ENCODE results near the gene CDKN2A.

CDKN2A gene

DNA sequence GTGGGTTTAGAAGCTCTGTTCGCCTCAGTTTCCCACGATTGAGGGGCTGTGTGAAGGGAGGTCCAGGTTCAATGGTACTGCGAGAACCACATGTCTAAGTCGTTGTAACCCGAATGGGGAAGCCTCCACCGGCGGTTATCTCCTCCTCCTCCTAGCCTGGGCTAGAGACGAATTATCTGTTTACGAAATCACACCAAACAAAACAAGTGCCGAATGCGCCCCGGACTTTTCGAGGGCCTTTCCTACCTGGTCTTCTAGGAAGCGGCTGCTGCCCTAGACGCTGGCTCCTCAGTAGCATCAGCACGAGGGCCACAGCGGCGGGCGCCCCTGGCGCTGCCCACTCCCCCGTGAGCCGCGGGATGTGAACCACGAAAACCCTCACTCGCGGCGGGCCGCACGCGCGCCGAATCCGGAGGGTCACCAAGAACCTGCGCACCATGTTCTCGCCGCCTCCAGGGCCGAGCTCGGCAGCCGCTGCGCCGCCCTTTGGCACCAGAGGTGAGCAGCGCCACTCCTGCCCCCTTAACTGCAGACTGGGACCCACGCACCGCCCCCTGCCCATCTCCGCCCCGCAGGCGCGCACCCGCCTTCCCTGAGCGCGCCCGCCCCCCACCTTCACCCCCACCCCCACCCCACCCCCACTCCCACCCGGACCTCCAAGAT, at the start of gene CDKN2A:
TSS of gene CDKN2A (minus strand) at position 500 of the 663 bp plus-strand sequence.
- DNase-seq (ENCODE audit: low read depth), result peak; percentile 83

DNA sequence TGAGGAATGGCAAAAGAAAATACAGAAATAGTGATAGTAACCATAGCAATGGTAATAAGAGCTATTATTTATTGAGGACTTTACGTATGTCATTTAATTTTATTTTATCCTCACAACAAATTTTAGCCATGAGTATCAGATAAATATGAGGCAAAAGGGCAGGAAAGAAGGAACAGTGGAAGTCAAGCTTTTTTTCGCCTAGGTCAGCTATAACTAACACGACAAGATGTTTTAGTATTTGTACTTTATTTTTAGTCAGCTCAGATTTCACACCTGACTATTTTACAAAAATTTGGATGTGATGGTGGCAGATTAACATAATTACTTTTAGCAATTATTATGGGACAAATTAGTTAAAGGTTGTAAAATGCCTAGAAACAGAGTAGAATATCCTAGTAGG, 49.7 kb upstream of the CDKN2A start:
- no peak for DNase-seq (ENCODE audit: low read depth)

DNA sequence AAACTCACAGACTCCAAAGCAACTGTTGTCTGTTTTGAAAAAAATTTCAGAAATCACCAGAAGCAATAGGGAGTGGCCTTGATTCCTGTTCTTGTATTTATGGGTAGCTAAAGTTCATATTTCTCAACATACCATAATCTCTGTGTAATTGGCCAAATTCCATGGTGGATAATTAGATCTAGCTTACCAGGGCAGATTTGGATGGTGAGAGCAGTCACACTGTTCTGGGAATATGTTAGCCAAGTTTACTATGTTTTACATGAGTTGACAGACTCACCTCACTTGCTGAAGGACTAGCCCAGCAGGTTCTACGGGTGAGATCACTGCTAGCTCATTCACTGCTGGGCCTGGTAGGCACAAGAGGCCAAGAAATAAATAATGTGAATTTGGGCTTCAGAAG, 47.6 kb upstream of the CDKN2A start:
- peak; percentile 50 for DNase-seq (ENCODE audit: low read depth)

DNA sequence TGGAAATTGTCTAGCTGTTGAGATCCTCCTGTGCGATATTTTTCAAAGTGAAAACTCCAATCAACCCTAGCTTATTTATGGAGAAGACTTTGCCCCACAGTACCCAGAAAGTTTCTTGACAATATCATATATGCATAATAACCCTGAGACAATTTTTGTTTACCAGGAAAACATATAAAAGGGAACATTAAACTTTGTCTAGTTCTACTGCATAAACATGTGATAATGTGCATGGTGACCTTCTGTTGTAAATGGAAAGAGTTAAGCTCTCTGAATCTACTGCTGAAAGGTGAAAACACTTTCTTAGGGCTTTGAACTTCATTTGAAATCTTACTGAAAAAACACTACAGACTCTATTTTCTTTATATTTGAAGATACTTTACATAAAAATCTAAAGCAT, 47.2 kb upstream of the CDKN2A start:
- DNase-seq (ENCODE audit: low read depth), result no peak

DNA sequence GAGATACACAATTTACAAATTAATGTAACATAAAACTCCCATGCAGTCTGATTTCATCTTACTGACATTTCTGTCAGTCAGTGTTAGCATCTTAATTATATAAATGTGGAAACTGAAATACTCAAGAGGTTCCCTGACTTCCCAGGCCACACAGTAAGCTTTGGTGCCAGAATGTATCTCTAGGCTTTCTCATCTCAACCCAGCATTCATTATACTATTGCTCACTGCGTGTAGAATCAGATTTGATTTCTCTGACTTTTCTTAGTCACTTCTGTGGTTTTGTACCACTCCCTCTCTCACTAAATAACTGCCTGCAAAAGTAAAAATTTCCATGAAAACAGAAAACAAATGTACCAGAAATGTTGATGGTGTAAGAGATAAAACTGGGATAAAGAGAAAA, 46.6 kb upstream of the CDKN2A start:
- peak; percentile 90 for DNase-seq (ENCODE audit: low read depth)

DNA sequence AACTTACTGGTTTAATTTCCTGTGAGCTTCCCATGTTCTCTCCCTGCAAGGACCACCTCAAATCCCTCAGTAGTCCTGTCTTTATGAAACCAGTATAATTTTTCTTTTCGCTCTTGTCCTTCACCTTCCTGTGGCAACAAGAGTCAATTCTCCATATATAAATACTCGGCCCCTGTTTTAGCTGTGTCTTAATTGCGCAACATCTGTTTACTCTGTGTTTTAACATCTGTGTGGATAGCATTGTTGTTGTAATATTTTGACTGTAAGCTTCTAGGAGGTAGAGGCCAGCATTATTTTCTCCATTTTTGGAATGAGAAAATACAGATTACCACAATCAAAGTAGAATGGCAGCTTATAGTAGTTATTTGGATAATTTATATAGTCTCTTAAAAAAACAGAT, 45.1 kb upstream of the CDKN2A start:
- DNase-seq (ENCODE audit: low read depth), result no peak

DNA sequence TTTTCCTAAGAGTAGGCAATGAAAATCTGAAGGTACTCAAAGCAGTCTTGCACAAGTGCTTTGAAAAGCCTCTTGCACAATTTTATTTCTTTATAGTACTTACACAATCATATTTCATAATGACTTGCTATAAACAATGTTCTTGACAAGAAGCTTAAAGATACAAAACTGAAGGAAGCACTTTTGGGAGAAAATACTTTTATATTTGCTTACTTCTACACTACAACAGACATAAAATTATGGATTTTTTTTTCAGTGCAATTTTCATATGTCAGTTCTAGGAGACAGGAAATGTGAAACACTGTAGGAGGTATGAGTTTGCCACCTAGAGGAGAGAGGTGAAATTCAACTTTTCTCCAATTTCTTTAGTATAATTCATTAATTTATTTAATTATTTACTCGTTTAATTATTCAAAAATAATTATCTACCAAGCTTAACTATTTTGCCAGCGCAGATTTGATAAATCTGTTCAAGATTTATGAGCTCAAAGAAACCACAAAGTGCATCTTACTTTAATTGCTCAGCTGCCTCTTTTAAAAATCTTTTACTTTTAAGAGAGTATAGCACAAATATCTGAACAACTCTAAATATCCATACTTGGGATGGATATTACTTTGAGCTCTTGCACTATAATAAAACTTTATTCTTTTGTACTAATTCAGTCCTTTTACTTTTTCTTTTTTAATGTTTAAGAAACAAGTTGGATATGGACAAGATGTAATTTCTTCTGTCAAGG, 43.9 kb upstream of the CDKN2A start:
- peak; percentile 77 for DNase-seq (ENCODE audit: low read depth)

DNA sequence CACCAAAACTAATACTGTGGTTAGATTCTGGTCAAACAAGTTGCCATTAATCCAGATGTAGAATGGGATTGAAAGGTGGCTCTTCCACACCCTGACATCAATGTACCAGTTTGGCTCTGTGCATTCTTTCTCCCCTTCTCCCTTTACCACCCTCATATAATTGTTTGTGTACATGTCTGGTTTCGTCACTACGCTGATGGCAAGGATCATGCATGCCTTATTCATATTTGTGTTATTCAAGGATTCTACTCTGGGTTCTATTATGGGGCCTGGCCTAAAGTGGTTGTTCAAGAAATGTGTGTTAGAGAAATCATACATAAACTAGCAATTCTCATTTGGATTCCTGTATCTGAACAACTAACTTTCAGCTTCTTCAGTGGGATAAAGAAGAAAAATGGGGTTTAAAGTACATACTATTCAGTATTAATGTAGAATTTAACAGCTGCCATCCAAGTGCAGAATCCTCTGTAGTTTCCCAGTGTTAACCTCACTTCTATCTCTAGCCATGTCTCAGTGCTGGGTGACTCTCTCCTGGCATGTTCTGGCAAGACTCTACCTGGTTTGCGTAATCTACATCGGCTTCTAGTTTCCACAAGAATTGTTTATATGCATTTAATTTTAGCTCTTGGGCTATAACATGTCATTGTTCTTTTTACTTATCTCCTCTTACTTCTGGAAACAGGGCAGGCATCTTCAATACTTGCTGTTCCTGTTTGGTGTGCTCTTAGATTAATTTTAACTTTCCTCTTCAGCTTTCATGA, 42.9 kb upstream of the CDKN2A start:
- DNase-seq (ENCODE audit: low read depth), result no peak

DNA sequence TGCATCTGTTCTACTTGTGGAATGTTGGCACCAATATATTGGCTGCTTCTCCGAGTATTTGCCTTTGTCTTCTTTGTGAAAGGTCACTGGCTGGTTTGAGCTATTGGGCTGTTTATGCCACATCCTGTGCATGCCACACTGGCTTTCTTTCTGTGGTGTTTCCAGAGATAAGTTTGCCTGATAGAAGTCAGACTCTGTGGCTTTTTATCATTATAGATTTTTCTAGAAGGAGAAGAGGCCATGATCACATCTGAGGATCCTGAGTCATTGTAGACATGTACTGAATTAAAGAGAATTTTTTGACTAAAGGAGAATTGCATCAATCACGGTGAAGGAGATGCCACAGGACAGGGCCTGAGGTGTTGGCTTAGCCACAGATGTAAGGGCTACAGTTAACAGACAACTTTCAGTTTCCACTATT, 41.4 kb upstream of the CDKN2A start:
- DNase-seq (ENCODE audit: low read depth), result no peak

DNA sequence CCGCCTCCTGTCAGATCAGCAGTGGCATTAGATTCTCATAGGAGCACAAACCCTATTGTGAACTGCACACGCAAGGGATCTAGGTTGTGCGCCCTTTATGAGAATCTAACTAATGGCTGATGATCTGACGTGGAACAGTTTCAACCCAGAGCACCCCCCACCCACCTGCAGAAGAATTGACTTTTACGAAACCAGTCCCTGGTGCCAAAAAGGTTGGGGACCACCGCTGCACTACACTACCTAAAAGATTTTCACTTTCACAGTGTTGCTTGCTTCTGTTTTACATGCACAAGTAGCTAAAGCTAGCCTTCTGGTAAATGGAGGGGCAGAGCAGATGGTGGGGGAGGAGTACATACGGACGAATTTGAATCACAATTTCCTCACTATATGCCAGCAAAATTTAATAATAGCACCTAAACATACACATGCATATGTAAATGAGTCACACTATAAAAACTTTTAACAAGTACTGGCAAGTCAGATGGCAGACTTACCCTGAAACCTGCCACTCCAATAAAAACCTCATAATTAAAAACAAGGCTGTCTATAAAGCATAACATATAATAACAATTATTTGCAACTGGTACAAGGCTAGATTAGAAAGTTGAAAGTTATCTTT, 38.9 kb upstream of the CDKN2A start:
- no peak for DNase-seq (ENCODE audit: low read depth)

DNA sequence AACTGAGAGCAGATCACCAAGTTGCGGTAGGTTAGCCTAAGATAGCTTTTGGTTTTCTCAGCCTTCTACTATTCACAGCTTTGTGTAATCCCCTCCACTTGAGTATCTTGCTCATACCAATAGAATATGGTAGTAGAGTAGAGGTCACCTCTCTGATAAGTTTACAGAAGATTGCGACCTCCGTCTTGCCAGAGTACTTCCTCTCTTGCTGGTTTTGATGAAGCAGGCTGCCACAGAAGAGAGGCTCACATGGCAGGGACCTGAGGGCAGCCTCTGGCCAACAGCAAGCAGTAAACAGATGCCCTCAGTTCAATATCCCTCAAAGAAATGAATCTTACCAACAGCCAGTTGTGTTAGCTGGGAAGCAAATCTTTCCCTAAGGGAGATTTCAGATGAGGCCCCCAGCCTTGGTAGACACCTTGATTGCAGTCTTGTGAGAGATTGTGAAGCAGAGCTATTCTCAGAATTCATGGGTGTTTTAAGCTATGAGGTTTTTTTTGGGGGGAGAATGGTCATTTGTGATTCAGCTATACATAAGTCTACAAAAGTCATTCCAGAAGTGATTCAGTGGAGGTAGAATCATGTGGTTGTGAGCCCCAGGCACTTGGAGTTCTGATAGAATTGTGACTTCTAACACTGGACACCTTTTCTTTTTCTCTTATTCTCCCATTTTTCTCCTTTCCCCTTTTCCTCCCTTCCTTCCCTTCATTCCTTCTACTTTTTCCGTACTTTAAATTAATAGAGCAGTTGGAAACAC, 37.6 kb upstream of the CDKN2A start:
- DNase-seq (ENCODE audit: low read depth), result peak; percentile 68

DNA sequence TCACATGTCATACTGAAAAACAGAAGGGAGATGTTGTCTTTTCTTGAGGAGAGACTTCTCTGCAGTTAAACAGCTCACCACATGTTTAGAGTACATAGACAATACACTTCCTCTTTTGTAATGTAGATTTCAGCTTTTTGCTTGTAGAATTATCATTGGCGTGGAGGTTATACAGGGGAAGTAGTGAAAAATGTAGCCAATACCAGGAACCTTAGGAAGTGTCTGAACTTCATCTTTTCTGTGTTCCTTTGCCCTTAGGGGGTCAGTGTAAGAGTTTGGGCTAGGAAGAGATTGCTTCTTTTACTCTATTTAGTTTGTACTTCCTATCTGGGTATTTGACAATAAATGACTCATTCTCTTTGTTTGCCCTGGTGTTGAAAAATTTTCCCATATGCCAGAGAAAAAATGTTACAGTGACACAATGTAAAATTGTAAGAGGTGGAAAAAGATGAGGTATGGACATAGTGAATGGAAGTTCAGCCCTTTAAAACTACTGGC, 36.0 kb upstream of the CDKN2A start:
- DNase-seq (ENCODE audit: low read depth), result peak; percentile 88

DNA sequence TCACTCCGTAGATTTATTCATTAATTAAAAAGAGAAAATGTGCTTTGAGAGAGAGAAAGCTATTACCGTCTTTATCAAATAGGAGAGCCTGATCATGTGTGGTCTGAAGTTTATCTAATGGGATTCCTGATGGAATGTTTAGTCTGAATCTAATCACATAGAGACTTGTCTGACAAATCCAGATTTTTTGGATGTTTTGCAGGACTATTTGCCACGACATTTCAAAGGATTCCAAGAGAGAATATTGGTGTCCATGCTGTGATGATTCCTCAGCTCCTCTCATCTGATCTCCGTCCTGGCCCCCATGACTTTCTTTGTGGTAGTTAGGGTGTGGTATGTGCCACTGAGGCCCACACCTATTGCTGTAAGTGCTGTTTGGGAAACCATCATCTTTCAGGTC, 35.0 kb upstream of the CDKN2A start:
- no peak for DNase-seq (ENCODE audit: low read depth)

DNA sequence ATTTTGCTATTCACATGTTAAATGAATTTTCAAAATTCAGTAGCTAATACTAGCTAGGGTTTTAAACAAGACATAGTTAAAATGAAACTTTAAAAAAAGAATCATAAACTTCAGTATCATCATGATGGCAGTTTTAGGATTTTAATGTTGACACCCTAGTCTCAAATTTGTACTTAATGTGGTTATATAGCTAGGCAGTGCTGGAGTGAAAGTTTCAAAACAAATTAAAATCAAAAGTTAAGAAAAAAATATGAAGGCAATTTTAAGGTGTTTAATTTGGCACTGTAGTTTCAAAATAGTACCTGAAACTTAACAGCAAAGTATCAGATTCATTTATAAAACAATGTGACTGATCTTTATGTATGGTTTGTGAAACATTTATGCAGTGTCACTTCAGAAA, 34.2 kb upstream of the CDKN2A start:
- no peak for DNase-seq (ENCODE audit: low read depth)

DNA sequence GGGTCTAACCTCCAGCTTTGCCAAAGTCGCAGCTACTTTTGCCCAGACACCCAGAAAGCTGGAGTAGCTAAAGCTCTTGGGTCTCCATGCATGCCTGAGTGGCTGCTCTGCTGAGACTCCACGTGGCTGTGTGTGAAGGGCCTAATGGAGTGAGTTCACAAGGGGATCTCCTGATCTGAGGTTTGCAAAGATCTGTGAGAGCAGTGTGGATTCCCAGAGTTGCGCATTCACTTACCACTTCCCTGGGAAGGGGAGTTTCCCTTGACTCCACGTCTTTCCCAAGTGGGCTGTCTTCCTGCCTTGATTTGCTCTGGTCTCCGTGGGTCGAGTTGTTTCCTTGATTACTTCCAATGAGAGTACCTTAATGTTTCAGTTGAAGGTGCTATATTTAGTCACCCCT, 32.5 kb upstream of the CDKN2A start:
- DNase-seq (ENCODE audit: low read depth), result no peak

DNA sequence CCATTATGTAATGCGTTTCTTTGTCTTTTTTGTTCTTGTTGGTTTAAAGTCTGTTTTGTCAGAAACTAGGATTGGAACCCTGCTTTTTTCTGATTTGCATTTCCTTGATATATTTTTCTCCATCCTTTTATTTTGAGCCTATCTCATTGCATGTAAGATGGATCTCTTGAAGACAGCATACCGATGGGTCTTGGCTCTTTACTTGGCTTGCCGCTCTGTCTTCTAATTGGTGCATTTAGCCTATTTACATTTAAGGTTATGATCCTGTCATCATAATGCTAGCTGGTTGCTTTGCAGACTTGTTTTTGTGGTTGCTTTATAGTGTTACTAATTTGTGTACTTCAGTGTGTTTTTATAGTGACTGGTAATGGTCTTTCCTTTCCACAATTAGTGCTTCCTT, 28.2 kb upstream of the CDKN2A start:
- DNase-seq (ENCODE audit: low read depth), result no peak

DNA sequence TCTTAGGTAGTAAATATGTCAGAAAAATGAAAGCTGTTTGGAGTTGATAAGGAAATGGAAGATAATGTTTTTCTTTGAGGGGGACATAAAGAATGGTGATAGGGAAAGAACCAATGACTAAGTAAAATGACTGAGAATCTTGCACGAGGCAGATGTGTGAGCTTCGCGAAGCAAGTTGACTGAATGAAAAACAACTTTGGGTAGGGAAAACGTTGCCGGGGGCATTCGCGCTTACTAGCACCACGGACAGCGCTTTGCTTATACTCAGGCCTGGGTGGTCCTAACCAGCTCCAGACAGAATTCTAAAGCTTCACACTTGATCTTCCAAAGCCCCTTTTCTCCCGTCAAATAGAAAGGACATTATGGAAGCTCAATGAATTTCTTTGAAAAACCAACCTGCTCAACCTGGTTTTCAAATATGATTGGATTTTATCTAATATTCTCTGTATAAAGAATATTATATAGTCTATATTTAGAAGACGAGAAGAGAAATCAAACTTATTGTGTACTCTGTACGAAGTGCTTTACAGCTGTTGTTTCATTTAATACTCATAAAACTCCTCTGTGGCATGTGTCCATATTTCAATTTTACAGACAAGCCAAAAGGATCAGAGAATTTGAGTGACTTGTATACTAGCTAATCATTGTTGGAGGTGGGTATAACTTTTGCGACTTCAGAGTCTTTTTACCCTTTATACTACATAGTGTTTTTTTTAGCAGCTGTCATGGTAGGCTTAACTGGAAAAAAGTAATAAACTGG, 16.9 kb upstream of the CDKN2A start:
- no peak for DNase-seq (ENCODE audit: low read depth)

DNA sequence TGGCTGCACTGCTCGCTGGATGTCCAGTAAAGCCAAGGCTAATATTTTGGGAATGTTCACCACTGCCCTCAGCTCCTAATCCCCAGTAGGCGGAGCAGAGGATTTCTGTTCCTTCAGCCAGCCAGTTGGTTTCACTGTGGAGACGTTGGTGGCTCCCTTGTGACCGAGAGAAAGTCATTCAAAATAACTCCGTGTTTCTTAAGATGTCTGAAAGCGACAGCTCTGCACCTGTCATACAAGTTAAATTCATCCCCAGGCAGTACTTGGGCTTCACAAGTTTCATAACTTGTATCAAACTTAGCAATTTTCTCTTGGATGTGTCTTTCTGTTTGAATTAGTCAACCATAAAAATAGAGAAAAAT, 15.3 kb upstream of the CDKN2A start:
- DNase-seq (ENCODE audit: low read depth), result no peak

DNA sequence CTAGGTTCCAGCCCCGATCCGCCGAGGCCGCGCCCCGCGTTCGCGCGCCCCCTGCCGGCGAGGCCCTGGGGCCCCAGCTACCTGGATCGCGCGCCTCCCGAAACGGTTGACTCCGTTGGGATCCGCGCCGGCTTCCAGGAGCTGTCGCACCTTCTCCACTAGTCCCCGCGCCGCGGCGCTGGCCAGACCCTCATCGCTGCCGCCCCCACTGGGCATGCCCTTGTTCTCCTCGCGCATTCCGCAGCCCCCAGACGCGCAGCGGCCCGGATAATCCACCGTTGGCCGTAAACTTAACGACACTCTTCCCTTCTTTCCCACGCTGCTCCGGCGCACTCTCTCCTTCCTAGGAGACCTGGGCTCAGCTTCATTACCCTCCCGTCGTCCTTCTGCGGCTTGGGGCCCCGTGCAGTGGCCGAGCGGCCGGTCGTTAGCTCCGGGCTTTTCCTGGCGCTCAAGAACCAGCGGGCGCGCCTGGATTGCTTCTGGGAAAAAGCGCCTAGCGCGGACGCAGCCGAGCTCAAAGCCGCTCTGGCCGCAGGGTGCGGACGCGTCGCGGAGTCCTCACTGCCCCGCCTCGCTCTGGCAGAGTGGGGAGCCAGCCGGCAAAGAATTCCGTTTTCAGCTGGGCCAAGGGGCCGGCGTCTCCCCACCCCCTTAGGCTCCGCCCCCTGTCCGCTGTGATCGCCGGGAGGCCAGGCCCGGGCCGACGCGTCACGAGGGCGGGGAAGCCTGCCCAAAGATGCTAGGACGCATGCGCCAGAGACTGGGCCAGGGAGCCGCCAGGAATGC, 14.7 kb upstream of the CDKN2A start, which contains the start of gene CDKN2B:
TSS of gene CDKN2B (minus strand) at position 589 of the 789 bp plus-strand sequence. CDS start at position 237, 352 bp downstream.
- peak; percentile 97 for DNase-seq (ENCODE audit: low read depth)

DNA sequence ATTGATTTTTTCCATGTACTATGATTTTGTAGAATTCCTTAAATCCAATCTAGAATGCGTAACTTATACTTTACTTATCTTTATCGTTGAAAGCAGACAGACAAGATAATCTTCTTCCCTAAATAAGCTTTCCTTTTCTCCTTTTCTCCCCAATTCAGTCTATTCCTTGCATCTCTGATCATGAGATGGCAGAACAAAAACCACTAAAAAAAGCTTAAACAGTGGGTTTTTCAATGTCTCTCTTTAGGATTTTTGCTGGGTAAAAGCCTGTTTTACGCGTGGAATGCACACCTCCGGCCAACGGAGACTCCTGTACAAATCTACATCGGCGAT, 14.2 kb upstream of the CDKN2A start:
- no peak for DNase-seq (ENCODE audit: low read depth)

Measured in ELR (cell line).